Stimulated activated CD4-positive, alpha-beta T cell treated with anti-CD3 and anti-CD28 coated beads, Interleukin-4, amount 100 ng/mL, for 4 hours (primary cell): ENCODE measurements around the gene TRABD.

ENCODE experiments used
- DNase-seq, 2 experiments: peaks; one replicate each; pipeline ENCODE4 v3.0.0-alpha.2; 2020

The TRABD gene

GRCh38 chr22:50205781-50206569 lies 20.3 kb downstream of the TRABD start:
- DNase-seq = no peak

GRCh38 chr22:50206599-50206998 lies 20.9 kb downstream of the TRABD start:
- DNase-seq = no peak

- DNase-seq = no peak
Measured at GRCh38 chr22:50207383-50208140, 21.8 kb downstream of the TRABD start.

GRCh38 chr22:50208430-50208938 lies 22.8 kb downstream of the TRABD start:
- DNase-seq = no peak

GRCh38 chr22:50208939-50209892 lies 23.5 kb downstream of the TRABD start:
- no peak for DNase-seq

GRCh38 chr22:50209893-50210292 lies 24.2 kb downstream of the TRABD start:
- DNase-seq = peak; percentile 60 to 68

GRCh38 chr22:50210378-50211139 lies 24.8 kb downstream of the TRABD start:
- no peak for DNase-seq

- DNase-seq = no peak
Measured at GRCh38 chr22:50211147-50211546, 25.4 kb downstream of the TRABD start.

GRCh38 chr22:50213263-50213662 lies 27.6 kb downstream of the TRABD start:
- no peak for DNase-seq

- no peak for DNase-seq
Measured at GRCh38 chr22:50215297-50216054, 29.8 kb downstream of the TRABD start.

- no peak for DNase-seq
Measured at GRCh38 chr22:50216055-50216683, 30.5 kb downstream of the TRABD start.

GRCh38 chr22:50216684-50217520 lies 31.2 kb downstream of the TRABD start:
- DNase-seq = no peak

- no peak for DNase-seq
Measured at GRCh38 chr22:50217543-50218152, 31.9 kb downstream of the TRABD start.

- DNase-seq = no peak
Measured at GRCh38 chr22:50218153-50218995, 32.7 kb downstream of the TRABD start.

GRCh38 chr22:50218996-50219727 lies 33.4 kb downstream of the TRABD start:
- no peak for DNase-seq

GRCh38 chr22:50219800-50220602 lies 34.3 kb downstream of the TRABD start:
- no peak for DNase-seq
